ENCODE results near the gene LMCD1.

Gene LMCD1

DNA sequence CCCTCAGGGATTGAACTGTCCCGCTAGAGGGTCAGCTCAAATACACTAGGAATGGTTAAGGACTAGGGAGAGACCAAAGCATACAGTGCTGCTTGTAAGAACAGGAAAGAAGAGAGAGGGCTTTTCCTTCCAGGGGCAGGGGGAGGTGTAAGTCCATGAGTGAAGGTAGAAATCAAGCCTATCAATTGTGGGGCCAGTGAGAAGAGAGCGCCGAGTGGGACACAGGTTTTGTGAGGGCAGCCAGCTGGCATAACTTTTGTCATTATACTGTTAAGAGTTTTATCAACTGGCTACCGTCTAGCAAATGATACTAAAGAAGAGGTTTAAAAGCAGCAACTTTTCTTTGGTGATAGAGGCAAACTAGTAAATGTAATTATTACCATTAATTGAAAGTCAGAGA, 45.0 kb downstream of the LMCD1 start:
- Histone ChIP-seq H3K79me2 (ENCODE audit: insufficient read depth, low read length) (no peaks in the 10 kb centered on the region), H3K4me2 (ENCODE audit: low read length) (no peak overlapping the region), H4K20me1 (ENCODE audit: insufficient read depth, low read length) (no peaks in the 10 kb centered on the region), H3K9me3 (ENCODE audit: low read length) (no peaks in the 10 kb centered on the region), H3K4me1 (ENCODE audit: insufficient read depth, low read length, severe bottlenecking) (no peaks in the 10 kb centered on the region), H3K9ac (ENCODE audit: low read length) (no peak overlapping the region), H3K27ac (ENCODE audit: low read depth, low read length, poor library complexity, severe bottlenecking) (no peak overlapping the region), H3K27me3 (ENCODE audit: insufficient read depth, low read length) (peaks cover 11% of the 10 kb centered on the region; the same call in 1 of the 2 replicates), H2AFZ (ENCODE audit: low read length) (no peak overlapping the region), H3K36me3 (ENCODE audit: insufficient read depth, low read length) (no peaks in the 10 kb centered on the region), H3K9me2 (ENCODE audit: low read depth, low read length) (no peaks in the 10 kb centered on the region), H3K4me3 (ENCODE audit: low read depth, low read length, poor library complexity, severe bottlenecking) (no peak overlapping the region), H3F3A (ENCODE audit: insufficient read depth, low read length) (no peaks in the 10 kb centered on the region)
- TF ChIP-seq, protein P1, sequence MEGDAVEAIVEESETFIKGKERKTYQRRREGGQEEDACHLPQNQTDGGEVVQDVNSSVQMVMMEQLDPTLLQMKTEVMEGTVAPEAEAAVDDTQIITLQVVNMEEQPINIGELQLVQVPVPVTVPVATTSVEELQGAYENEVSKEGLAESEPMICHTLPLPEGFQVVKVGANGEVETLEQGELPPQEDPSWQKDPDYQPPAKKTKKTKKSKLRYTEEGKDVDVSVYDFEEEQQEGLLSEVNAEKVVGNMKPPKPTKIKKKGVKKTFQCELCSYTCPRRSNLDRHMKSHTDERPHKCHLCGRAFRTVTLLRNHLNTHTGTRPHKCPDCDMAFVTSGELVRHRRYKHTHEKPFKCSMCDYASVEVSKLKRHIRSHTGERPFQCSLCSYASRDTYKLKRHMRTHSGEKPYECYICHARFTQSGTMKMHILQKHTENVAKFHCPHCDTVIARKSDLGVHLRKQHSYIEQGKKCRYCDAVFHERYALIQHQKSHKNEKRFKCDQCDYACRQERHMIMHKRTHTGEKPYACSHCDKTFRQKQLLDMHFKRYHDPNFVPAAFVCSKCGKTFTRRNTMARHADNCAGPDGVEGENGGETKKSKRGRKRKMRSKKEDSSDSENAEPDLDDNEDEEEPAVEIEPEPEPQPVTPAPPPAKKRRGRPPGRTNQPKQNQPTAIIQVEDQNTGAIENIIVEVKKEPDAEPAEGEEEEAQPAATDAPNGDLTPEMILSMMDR (IDR thresholded peaks at IDR 0.05; ENCODE audit: low read length) = no peak
- no peak for TF ChIP-seq EZH2 (IDR thresholded peaks at IDR 0.05; ENCODE audit: borderline replicate concordance, low read length)

DNA sequence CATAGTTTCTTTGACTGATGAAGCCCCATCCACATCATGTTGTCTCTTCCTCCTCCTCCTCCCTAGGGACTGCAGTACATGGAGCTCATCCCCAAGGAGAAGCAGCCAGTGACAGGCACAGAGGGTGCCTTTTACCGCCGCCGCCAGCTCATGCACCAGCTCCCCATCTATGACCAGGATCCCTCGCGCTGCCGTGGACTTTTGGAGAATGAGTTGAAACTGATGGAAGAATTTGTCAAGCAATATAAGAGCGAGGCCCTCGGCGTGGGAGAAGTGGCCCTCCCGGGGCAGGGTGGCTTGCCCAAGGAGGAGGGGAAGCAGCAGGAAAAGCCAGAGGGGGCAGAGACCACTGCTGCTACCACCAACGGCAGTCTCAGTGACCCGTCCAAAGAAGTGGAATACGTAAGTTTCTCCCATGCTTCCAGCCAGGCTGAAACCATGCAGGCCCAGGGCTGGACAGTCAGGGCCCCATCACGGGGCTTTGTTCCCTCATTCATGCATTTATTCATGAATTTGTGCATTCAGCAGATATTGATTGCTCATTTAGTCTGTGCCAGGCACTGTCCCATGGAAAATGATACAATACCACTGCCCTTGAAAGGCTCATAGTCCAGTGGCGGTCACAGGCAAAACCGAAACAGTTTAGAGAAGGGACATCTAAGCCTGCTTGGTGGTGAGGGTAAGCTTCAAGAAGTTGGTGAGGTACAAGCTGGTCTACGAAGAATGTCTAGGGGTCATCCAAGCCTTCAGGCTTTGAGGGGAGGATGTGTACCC, 47.1 kb downstream of the LMCD1 start:
- Histone ChIP-seq H2AFZ (ENCODE audit: low read length) (no peak overlapping the region), H3K9me3 (ENCODE audit: low read length) (no peaks in the 10 kb centered on the region), H3K36me3 (ENCODE audit: insufficient read depth, low read length) (no peaks in the 10 kb centered on the region), H3K4me3 (ENCODE audit: low read depth, low read length, poor library complexity, severe bottlenecking) (no peak overlapping the region), H3K9ac (ENCODE audit: low read length) (no peak overlapping the region), H4K20me1 (ENCODE audit: insufficient read depth, low read length) (no peaks in the 10 kb centered on the region), H3F3A (ENCODE audit: insufficient read depth, low read length) (no peaks in the 10 kb centered on the region), H3K4me1 (ENCODE audit: insufficient read depth, low read length, severe bottlenecking) (no peaks in the 10 kb centered on the region), H3K27me3 (ENCODE audit: insufficient read depth, low read length) (peaks cover 11% of the 10 kb centered on the region; the same call in 1 of the 2 replicates), H3K79me2 (ENCODE audit: insufficient read depth, low read length) (no peaks in the 10 kb centered on the region), H3K27ac (ENCODE audit: low read depth, low read length, poor library complexity, severe bottlenecking) (no peak overlapping the region), H3K4me2 (ENCODE audit: low read length) (no peak overlapping the region), H3K9me2 (ENCODE audit: low read depth, low read length) (no peaks in the 10 kb centered on the region)
- no peak for TF ChIP-seq EZH2 (IDR thresholded peaks at IDR 0.05; ENCODE audit: borderline replicate concordance, low read length)
- TF ChIP-seq, protein P1 (IDR thresholded peaks at IDR 0.05; ENCODE audit: low read length) = no peak

DNA sequence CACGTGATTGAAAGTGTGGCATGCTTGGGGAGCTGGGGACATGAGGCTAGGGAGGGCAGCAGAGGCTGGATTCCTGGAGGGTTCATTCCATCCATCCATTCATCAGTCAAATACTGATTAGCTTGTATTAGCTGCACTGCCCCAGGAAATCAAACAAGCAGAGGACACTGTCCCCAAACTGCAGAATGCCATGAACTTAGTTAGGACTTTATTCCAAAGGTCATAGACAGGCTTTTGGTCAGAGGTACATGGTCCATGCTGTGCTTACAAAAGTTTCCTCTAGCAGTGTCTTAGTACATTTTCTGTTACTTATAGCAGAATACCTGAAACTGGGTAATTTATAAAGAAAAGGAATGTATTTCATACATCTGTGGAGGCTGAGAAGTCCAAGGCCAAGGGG, 47.7 kb downstream of the LMCD1 start:
- no peak for TF ChIP-seq EZH2 (IDR thresholded peaks at IDR 0.05; ENCODE audit: borderline replicate concordance, low read length)
- TF ChIP-seq, protein P1 (IDR thresholded peaks at IDR 0.05; ENCODE audit: low read length) = no peak
- Histone ChIP-seq H3K9me2 (ENCODE audit: low read depth, low read length) (no peaks in the 10 kb centered on the region), H3K4me3 (ENCODE audit: low read depth, low read length, poor library complexity, severe bottlenecking) (no peak overlapping the region), H3K27ac (ENCODE audit: low read depth, low read length, poor library complexity, severe bottlenecking) (no peak overlapping the region), H3K79me2 (ENCODE audit: insufficient read depth, low read length) (no peaks in the 10 kb centered on the region), H3K9ac (ENCODE audit: low read length) (no peak overlapping the region), H3K9me3 (ENCODE audit: low read length) (no peaks in the 10 kb centered on the region), H3K4me2 (ENCODE audit: low read length) (no peak overlapping the region), H4K20me1 (ENCODE audit: insufficient read depth, low read length) (no peaks in the 10 kb centered on the region), H3K4me1 (ENCODE audit: insufficient read depth, low read length, severe bottlenecking) (no peaks in the 10 kb centered on the region), H3K27me3 (ENCODE audit: insufficient read depth, low read length) (peaks cover 11% of the 10 kb centered on the region; the same call in 1 of the 2 replicates), H2AFZ (ENCODE audit: low read length) (no peak overlapping the region), H3K36me3 (ENCODE audit: insufficient read depth, low read length) (no peaks in the 10 kb centered on the region), H3F3A (ENCODE audit: insufficient read depth, low read length) (no peaks in the 10 kb centered on the region)
